Right renal cortex interstitium (tissue), 3 donors: ENCODE results near the gene GPRIN2. TPM values are rescaled to one million over a fixed set of nuclear protein-coding genes. Genes with fewer than 3 reads are reported as not detected.
"Not testable (repeated sequence)": the region's sequence is repeated elsewhere in the genome, so short reads cannot be mapped to it uniquely, and the experiment has no call there.

Experiments used
- DNase-seq, 3 donors: peaks; one replicate each; pipeline ENCODE4 v3.0.0-alpha.2; 2013; ENCODE audit warnings: low read depth in 3 of 3, low spot score in 2 of 3
- polyA plus RNA-seq, 3 donors: library from polyadenylated mRNA; unstranded; fragments of 120-200 nt; gene quantifications; one replicate each; pipeline ENCODE4 v1.2.1, GENCODE V29; 2013; ENCODE audit not compliant: insufficient read length in 3 of 3

The GPRIN2 gene
- polyA plus RNA-seq, 3 donors = 2.6 to 3.3 (median 3.2) TPM

- DNase-seq = no peak
Measured at GRCh38 chr10:46538717-46539426, 17.6 kb downstream of the GPRIN2 start.

GRCh38 chr10:46538155-46538554, 18.3 kb downstream of the GPRIN2 start:
- DNase-seq = no peak

GRCh38 chr10:46537309-46537708, 19.1 kb downstream of the GPRIN2 start:
- no peak for DNase-seq

- no peak for DNase-seq
Measured at GRCh38 chr10:46536781-46537180, 19.7 kb downstream of the GPRIN2 start.

DNA sequence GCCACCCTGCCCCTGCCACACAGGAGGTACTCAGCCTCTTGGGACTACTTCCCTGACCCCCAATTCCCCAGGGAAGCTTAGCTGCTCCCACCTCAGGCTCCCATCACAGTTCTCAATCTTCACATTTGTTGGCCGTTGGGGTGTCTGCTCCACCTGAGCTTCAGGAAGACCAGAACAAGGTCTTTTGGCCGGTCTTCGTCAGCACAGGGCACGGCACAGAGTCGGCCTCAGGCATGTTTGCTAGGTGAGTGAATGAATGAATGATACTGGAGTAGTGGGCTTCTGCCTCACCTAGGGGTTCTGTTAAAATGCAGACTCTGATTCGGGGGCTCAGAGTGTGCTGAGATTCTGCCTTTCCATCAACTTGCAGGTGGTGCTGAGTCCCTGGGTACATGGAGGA, 20.3 kb downstream of the GPRIN2 start:
- no peak for DNase-seq

GRCh38 chr10:46534828-46535524, 21.5 kb downstream of the GPRIN2 start:
- no peak for DNase-seq

GRCh38 chr10:46532256-46532655, 24.2 kb downstream of the GPRIN2 start:
- not testable (repeated sequence) for DNase-seq

DNA sequence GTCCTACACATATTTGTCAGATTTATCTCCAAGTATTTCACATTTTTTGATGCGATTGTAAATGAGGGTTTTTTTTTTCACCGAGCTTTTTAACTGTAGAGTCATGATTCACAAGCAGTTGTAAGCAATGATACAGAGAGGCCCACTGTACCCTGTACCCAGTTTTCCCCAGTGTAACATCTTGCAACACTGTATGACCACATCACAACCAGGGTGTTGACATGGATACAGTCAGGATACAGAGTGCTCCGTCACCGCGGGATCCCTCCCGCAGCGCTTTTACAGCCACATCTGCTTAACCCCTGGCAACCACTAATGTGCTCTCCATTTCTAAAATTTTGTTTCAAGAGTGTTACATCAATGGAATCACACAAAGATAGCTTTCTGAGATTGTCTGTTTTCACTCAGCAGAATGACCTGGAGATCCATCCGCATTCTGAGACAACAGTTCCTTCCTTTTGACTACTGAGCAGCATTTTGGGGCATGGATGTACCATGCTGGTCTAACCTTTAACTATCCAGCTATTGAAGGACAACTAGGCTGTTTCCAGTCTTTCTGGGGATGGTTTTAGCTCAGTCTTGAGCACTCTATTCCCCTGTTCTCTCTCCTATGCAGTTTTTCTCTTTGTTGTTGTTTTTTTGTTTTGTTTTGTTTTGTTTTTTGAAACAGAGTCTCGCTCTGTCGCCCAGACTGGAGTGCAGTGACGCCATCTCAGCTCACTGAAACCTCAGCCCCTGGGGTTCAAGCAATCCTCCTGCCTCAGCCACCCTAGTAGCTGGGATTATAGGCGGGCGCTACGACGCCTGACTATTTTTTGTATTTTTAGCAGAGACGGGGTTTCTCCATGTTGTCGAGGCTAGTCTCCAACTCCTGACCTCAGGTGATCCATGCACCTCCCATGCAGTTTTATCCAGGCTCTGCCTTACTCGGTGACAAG, 25.9 kb downstream of the GPRIN2 start:
- DNase-seq = no peak

DNA sequence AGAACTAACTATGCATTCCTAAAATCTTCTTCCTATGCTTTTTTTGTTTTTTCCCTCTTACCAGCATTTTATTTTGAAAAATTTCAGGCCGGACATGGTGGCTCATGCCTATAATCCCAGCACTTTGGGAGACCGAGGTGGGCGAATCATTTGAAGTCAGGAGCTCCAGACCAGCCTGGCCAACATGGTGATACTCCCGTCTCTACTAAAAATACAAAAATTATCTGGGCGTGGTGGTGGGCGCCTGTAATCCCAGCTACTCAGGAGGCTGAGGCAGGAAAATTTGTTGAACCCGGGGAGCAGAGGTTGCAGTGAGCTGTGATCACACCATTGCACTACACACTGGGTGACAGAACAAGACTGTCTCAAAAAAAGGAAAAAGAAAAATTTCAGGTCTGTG, 26.7 kb downstream of the GPRIN2 start:
- not testable (repeated sequence) for DNase-seq

DNA sequence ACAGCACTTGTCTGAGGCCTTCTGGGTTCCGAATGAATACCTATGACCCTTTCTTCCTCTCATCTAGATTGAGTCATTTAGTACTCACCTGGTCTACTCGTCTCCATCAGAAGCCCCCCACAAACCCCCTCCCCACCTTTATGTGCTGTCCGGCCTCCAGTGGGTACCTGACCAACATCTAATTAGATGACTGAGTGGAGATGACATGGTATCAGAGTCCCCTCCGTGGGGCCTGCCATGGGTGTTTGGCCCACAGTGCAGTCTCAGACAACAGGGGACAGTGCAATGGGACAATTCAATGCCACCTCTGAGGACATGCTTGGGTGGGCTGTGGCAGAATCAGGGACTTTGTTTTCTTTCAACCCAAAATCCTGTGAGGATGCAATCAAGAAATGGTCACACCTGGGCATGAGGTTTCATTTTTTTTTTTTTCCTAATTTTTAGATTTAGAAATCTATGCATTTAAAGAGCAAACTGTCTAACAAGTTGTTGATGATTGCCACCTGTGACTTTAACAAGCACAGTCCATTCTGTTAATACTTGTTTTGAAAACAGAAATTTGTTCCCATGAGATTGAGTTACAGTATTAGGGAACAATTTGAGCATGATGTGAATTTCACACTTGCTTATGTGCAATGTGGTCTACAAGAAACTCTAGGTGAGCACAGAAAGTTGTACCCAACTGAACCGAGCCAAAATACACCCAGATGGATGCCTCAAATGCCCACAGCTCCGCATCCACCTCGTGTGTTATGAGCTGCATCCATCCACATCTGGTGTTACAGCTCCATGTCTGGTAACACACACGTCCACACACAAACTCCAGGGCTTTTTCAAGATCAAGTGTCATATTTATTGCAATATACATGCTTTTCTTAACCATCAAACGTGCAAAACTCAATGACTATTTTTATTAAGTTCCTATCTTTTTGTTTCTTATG, 27.5 kb downstream of the GPRIN2 start:
- DNase-seq = no peak

- DNase-seq = no peak
Measured at GRCh38 chr10:46528171-46528671, 28.2 kb downstream of the GPRIN2 start.

DNA sequence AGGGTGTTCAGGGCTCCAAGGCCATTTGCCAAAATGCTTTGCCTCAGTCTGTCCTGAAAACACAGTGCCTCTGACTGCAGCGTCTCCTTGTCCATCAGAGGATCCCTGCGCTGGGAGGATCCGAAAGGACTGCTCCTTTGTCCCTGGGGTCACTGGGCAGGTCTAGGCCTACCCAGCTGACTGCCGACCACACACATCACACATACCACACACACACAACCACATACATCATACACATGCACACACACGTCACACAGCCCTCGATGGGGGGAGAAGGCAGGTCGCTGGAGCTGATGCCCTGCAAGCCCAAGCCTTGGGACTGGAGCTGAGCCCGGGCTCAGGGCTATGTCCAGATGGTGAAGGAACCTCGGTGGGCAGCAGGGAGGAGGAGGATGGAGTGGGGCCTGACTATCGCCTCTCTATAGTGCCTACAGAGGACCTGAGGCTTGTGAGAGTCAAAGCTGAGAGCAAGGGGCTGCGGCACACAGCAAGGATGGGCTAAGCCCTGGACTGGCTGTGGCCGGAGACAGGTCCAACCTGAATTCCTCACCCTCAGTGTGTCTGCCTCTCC, 29.1 kb downstream of the GPRIN2 start:
- DNase-seq = no peak

DNA sequence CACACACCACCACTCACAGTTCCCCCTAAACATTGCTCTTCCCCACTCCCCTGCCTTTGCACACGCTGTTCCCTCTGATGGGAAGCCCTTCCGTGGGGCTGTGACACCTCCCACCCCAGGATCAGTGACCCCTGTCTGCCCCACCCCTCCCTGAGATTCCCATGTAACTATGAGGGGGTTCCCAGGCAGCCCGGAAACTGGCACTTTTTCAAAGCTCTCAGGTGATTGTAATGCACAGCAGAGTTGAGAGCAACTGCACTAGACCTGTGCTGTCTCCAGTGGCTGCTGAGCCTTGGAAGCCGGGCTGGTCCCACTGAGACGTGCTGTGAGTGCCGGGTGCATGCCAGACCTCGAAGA, 29.8 kb downstream of the GPRIN2 start:
- DNase-seq = no peak

DNA sequence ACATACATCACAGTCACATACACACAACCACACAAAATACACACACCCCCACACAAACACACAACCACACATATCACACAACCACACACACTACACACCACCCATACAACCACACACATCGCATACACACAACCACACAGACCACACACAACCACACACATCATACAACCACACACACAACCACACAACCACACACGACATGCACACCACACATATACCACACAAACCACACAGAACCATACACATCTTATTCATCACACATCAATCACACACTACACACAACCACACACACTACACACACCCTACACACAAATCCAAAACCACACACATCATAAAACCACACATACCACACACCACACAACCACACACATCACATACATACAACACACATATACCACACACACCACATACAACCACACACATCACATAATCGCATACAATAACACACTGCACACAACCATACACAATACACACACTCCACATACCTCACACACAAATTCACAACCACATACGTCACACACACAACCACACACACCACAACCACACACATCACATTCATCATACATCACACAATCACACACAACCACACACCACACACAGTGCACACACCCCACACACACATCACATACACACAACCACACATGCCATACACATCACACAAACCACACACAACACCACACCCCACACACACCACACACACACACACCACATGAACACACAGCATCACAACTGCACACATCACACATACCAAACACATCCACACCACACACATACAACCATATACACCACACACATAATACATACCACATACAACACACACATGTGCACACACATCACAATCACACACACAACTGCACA, 30.4 kb downstream of the GPRIN2 start:
- no peak for DNase-seq

DNA sequence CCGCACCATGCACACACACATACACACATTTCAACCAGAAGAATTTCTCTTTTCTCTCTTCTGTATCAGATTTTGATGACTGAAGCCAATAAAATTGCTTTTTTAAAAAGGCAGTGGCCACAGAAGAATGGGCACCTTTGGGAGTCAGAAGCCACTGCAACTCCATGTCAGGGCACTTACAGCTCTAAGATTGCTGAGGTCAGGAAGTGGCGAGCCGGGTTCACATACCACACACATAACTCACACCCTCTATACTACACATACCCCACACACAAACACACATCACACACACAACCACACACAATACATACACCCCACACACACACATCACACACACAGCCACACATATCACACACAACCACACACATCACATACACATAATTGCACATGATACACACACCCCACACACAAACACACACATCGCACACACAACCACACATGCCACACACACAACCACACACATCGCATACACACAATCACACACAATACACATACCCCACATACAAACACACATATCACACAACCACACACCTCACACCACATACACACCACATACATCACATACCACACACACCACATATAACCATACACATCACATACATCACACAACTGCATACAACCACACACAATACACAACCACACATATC, 31.2 kb downstream of the GPRIN2 start:
- DNase-seq = no peak

GRCh38 chr10:46524472-46525176, 31.8 kb downstream of the GPRIN2 start:
- no peak for DNase-seq

DNA sequence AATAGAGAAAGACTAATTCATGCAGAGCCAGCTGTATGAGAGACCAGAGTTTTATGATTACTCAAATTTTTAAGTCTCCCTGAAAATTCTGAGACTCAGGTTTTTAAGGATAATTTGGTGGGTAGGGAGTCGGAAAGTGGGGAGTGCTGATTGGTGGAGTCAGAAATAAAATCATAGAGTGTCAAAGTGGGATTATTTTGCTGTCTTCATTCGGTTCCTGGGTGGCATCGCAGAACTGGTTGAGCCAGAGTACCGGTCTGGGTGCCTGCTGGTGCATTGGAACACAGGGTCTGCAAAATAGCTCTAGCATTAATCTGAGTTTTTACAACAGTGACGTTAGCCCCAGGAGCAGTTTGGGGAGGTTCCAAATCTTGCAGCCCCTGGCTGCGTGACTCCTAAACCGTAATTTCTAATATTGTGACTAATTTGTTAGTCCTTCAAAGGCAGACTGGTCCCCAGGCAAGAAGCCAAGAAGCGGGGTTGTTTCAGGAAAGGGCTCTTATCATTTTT, 32.4 kb downstream of the GPRIN2 start:
- no peak for DNase-seq
